HepG2 (cell line): ENCODE data around the gene C14orf93. TPM values are rescaled to one million over a fixed set of nuclear protein-coding genes. Genes with fewer than 3 reads are reported as not detected.

ENCODE experiments used
- CAMTA2 ChIP-seq: sonication (generic); formaldehyde crosslinking; IDR thresholded peaks from 2 replicates; pipeline ENCODE4 v1.4.0; 2020; ENCODE audit warnings: mild to moderate bottlenecking, missing genetic modification reagents, borderline replicate concordance
- CREB1 ChIP-seq, 2 experiments: fragments of 450-650 bp in 1 of 2; IDR thresholded peaks; 2 replicates each; pipeline ENCODE4 v1.6.1; 2016 to 2017; ENCODE audit warnings: control low read depth in 1 of 2, mild to moderate bottlenecking in 1 of 2, missing compliant biosample characterization in 1 of 2, missing genetic modification characterization in 1 of 2
- E2F2 ChIP-seq: sonication (generic); formaldehyde crosslinking; IDR thresholded peaks from 2 replicates; pipeline ENCODE4 v1.4.0; 2020; ENCODE audit warnings: missing genetic modification reagents, borderline replicate concordance
- PHF20 ChIP-seq: sonication (generic); formaldehyde crosslinking; IDR thresholded peaks from 2 replicates; pipeline ENCODE4 v1.5.0; 2020; ENCODE audit warnings: mild to moderate bottlenecking, missing genetic modification reagents
- POLR2G ChIP-seq: fragments of 200-400 bp; formaldehyde crosslinking; IDR thresholded peaks from 2 replicates; pipeline ENCODE4 v1.6.1; 2018; ENCODE audit warnings: mild to moderate bottlenecking, low read depth, low read length, moderate library complexity
- SIN3B ChIP-seq: fragments of 150-350 bp; IDR thresholded peaks from 2 replicates; pipeline ENCODE4 v1.6.1; 2014; ENCODE audit warnings: low read length
- ZNF24 ChIP-seq: fragments of 450-650 bp; IDR thresholded peaks from 2 replicates; pipeline ENCODE4 v1.6.1; 2017; ENCODE audit warnings: antibody characterized with exemption, mild to moderate bottlenecking
- ZNF280D ChIP-seq: sonication (generic); formaldehyde crosslinking; IDR thresholded peaks from 2 replicates; pipeline ENCODE4 v1.5.1; 2020; ENCODE audit warnings: mild to moderate bottlenecking, missing genetic modification reagents
- ZNF530 ChIP-seq: sonication (generic); formaldehyde crosslinking; IDR thresholded peaks from 2 replicates; pipeline ENCODE4 v1.5.0; 2020; ENCODE audit warnings: low read depth, mild to moderate bottlenecking, missing genetic modification reagents
- ZNF569 ChIP-seq: sonication (generic); formaldehyde crosslinking; IDR thresholded peaks from 2 replicates; pipeline ENCODE4 v1.5.0; 2020; ENCODE audit warnings: mild to moderate bottlenecking, missing genetic modification reagents, moderate library complexity, borderline replicate concordance
- ZNF646 ChIP-seq: sonication (generic); formaldehyde crosslinking; IDR thresholded peaks from 2 replicates; pipeline ENCODE4 v1.9.0; 2021; ENCODE audit warnings: mild to moderate bottlenecking, missing genetic modification reagents
- ZNF703 ChIP-seq: sonication (generic); formaldehyde crosslinking; IDR thresholded peaks from 2 replicates; pipeline ENCODE4 v1.5.1; 2020; ENCODE audit warnings: missing genetic modification reagents, mild to moderate bottlenecking, moderate library complexity, borderline replicate concordance
- ZNF768 ChIP-seq: sonication (generic); formaldehyde crosslinking; IDR thresholded peaks from 2 replicates; pipeline ENCODE4 v1.4.0; 2020; ENCODE audit warnings: missing genetic modification reagents
- ZNF775 ChIP-seq: sonication (generic); formaldehyde crosslinking; IDR thresholded peaks from 2 replicates; pipeline ENCODE4 v1.4.0; 2020; ENCODE audit warnings: missing genetic modification reagents, mild to moderate bottlenecking, moderate library complexity, borderline replicate concordance
- ZNF83 ChIP-seq: sonication (generic); formaldehyde crosslinking; IDR thresholded peaks from 2 replicates; pipeline ENCODE4 v1.4.0; 2020; ENCODE audit warnings: missing genetic modification reagents, mild to moderate bottlenecking, borderline replicate concordance
- ZUFSP ChIP-seq: sonication (generic); formaldehyde crosslinking; IDR thresholded peaks from 2 replicates; pipeline ENCODE4 v1.9.0; 2021; ENCODE audit warnings: missing genetic modification reagents, mild to moderate bottlenecking, borderline replicate concordance
- polyA plus RNA-seq, 8 experiments: library from polyadenylated mRNA; depleted of rRNA in 3 of 8; stranded (reverse) in 7 of 8; unstranded in 1 of 8; fragments of >200 nt; fragmentation: Illumina TruSeq in 4 of 8; extraction: Trizol in 4 of 8; gene quantifications; 2 replicates each; pipeline versions ENCODE4 v1.2.1 to v1.2.3, GENCODE V29; 2011 to 2016; ENCODE audit warnings: low read depth in 4 of 8, missing spikeins in 1 of 8, mixed read lengths in 1 of 8; ENCODE audit not compliant: insufficient read depth in 1 of 8
- total RNA-seq, 5 experiments: library from RNA; depleted of rRNA; stranded (reverse); fragments of >200 nt; fragmentation: Illumina TruSeq; extraction: Trizol; gene quantifications; 2 replicates each; pipeline ENCODE4 v1.2.3, GENCODE V29; 2016; ENCODE audit warnings: low read depth in 1 of 5

C14orf93 gene
- total and polyA plus RNA-seq, 2 of the 13 experiments (the other 11 are each of a cell fraction or from before 2014, with no cell fraction given), result 11.4 to 22.5 TPM

GRCh38 chr14:22985894-22986507 is 23.9 kb downstream of the C14orf93 start (continued):
- TF ChIP-seq ZNF646, result no peak
- TF ChIP-seq ZNF703 (CRISPR knock-in tag), result no peak
- no peak for TF ChIP-seq ZNF24
- TF ChIP-seq SIN3B, result no peak
- TF ChIP-seq POLR2G, result peak; percentile 14; the same call in 1 of the 2 replicates
- no peak for TF ChIP-seq CREB1 (IDR thresholded peaks at IDR 0.05)
- no peak for TF ChIP-seq CREB1 (CRISPR knock-in tag; IDR thresholded peaks at IDR 0.05)
- TF ChIP-seq ZNF768, result no peak
- TF ChIP-seq E2F2 (CRISPR knock-in tag), result no peak
- peak; percentile 58; the same call in 1 of the 2 replicates for TF ChIP-seq ZNF83 (CRISPR knock-in tag)
- no peak for TF ChIP-seq ZNF530
- TF ChIP-seq ZNF280D, result no peak
- TF ChIP-seq ZNF569, result no peak
- no peak for TF ChIP-seq PHF20 (CRISPR knock-in tag)
- no peak for TF ChIP-seq CAMTA2 (CRISPR knock-in tag)
- no peak for TF ChIP-seq ZUFSP
- TF ChIP-seq ZNF775 (CRISPR knock-in tag), result no peak
